Mammary microvascular endothelial cell (primary cell): ENCODE data around the gene CSTF2. TPM values are rescaled to one million over a fixed set of nuclear protein-coding genes. Genes with fewer than 3 reads are reported as not detected.

ENCODE experiments used
- total RNA-seq: library from RNA; depleted of rRNA; stranded (reverse); fragments of >200 nt; gene quantifications from 2 replicates; pipeline ENCODE4 v1.2.3, GENCODE V29; 2015

The CSTF2 gene, protein sequence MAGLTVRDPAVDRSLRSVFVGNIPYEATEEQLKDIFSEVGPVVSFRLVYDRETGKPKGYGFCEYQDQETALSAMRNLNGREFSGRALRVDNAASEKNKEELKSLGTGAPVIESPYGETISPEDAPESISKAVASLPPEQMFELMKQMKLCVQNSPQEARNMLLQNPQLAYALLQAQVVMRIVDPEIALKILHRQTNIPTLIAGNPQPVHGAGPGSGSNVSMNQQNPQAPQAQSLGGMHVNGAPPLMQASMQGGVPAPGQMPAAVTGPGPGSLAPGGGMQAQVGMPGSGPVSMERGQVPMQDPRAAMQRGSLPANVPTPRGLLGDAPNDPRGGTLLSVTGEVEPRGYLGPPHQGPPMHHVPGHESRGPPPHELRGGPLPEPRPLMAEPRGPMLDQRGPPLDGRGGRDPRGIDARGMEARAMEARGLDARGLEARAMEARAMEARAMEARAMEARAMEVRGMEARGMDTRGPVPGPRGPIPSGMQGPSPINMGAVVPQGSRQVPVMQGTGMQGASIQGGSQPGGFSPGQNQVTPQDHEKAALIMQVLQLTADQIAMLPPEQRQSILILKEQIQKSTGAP
- total RNA-seq, result 35.5 and 36.0 TPM in 2 replicates

DNA sequence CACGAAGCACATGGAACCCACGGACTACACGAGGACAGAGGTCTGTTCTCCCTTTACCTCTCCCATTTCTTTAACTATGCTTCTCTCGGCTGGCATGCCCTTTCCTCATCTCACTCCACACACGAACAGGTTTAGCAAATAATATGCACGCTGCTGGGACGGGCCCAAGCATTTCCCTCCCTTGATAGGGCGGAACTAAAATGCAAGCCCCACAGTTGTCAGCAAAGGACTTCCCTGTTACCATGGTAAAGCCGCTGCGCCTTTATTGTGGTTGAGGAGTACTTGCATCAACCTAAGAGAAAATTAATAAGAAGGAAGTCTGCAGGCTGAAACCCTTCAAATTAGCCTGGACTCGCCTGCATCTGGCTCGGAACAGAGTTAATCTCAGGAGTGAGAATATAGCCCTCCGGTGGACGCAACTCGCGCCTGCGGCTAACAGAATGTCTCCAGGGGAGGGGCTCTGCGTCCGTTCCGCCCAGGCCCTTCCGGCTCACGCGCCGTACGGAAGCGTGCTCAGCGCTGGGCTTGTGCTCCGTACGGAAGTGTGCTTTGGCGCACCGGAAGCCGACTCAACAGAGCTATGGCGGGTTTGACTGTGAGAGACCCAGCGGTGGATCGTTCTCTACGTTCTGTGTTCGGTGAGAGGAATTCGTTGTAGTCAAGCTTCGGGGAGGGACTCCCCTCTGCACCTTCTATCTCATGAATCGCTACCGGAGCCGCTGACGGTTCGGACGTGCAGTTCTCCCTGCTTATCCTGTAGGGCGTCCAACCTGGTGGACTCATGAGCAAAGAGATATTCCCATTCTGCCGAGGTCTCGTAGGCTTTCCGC lies at the start of gene CSTF2:
CSTF2 (plus strand) TSS at position 555 of the 830 bp plus-strand sequence; CDS start at position 581, 26 bp downstream.

DNA sequence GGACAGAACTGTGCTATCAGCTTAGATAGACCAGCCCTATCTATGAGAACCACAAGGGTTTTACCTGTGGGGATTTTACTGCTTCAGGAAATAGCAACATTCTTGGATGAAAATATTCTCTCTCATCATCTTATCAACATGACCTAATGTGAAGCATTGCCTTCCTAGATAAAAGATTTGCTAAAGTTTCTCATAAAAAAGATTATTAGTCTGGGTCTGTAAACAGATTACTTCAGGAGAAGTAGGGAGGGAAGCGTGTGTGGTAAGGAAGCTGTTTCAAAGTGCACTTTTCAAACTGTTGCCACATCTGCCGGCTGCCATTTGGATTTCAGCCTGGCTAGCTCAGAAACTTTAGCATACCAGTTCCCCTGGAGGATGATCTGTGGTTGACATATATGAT lies 54.1 kb downstream of the CSTF2 start, which contains the start of gene NOX1:
NOX1 (minus strand) TSS at position 35 of the 400 bp plus-strand sequence. CDS start 220 bp downstream, outside the sequence.

Other genes starting within 250 kb of the CSTF2 start
- gene TNMD, start 235.5 kb upstream of the CSTF2 start, total RNA-seq, result not detected in 2 replicates
- gene TSPAN6, start 183.6 kb upstream of the CSTF2 start, total RNA-seq, result 25.7 and 28.0 TPM in 2 replicates
- 29.4 and 35.0 TPM in 2 replicates for gene SRPX2, start 176.2 kb upstream of the CSTF2 start, total RNA-seq
- 14.5 and 14.8 TPM in 2 replicates for gene SYTL4, start 88.3 kb upstream of the CSTF2 start, total RNA-seq
- not detected in 2 replicates for gene NOX1, start 54.0 kb downstream of the CSTF2 start, total RNA-seq
- 0.69 and 0.73 TPM in 2 replicates for gene XKRX, start 108.5 kb downstream of the CSTF2 start, total RNA-seq
- gene ARL13A, start 149.3 kb downstream of the CSTF2 start, total RNA-seq, result not detected in 2 replicates
- gene TRMT2B, start 231.7 kb downstream of the CSTF2 start, total RNA-seq, result 23.3 and 26.8 TPM in 2 replicates